Stimulated activated CD8-positive, alpha-beta memory T cell treated with anti-CD3 and anti-CD28 coated beads, Interleukin-4, amount 100 ng/mL, for 48 hours (primary cell): Measurements from ENCODE around the gene FRMD3.

ENCODE experiments used
- DNase-seq: peaks from one replicate; pipeline ENCODE4 v3.0.0-alpha.2; 2020

Gene FRMD3

GRCh38 chr9:83471241-83471640, 67.0 kb downstream of the FRMD3 start:
- DNase-seq, result no peak

DNA sequence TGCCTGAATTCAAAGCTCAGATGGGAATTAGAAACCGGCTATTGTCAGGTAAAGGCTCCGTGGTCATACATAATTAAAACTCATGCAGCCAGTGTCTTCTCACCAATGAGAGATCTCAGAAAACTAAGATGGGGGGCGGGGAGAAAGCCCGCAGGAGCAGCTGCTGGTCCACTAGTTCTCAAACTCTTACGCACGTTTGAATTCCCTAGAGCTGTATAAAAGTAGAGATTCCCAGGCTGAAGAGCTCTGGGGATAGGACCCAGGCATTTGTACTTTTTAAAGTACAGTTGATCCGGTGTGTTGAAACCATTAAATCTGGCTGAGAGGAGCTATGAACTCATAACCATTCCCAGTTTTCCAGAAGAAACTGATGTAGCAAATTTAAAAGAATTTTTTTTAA, 68.5 kb downstream of the FRMD3 start:
- no peak for DNase-seq

GRCh38 chr9:83468821-83469220, 69.4 kb downstream of the FRMD3 start:
- DNase-seq, result no peak

DNA sequence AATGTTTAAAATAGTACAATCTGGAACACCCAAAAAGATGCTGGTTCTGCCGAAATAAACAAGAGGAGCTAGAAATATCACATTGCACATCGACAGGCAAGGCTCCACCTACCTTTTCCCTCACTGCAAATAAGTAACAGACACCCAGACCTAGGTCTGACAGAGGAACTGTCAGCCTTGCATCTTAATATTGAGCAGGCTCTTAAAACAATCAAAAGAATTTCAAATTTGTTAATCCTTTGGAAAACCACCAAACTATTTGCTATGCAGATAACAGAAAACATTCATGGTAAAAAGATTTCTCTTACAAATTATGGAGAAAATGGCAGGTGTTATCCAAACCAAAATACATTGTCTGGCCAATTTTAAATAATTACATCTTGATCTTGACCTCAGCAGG, 71.3 kb downstream of the FRMD3 start:
- DNase-seq, result no peak

DNA sequence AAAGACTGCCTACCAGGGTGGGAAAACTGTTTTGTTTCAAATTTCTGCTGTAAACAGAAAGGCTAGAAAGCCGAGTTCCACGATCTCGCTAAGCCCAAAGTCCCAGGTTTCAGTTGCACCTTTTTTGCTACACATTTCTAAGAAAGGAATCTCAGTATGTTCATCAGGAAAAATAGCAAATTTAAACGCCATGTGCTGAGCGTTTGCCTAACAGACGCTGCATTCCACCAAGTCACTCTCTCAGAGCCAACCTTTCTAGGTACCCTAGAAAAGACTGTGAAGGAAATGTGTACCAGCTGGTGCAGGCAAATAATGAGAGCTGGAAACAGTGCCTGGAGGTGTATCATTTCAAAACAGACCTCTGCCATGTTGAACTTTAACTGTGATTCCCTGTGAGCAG, 71.8 kb downstream of the FRMD3 start:
- no peak for DNase-seq

- no peak for DNase-seq
Measured at GRCh38 chr9:83459830-83460229, 78.4 kb downstream of the FRMD3 start.

GRCh38 chr9:83458530-83458929, 79.7 kb downstream of the FRMD3 start:
- no peak for DNase-seq

DNA sequence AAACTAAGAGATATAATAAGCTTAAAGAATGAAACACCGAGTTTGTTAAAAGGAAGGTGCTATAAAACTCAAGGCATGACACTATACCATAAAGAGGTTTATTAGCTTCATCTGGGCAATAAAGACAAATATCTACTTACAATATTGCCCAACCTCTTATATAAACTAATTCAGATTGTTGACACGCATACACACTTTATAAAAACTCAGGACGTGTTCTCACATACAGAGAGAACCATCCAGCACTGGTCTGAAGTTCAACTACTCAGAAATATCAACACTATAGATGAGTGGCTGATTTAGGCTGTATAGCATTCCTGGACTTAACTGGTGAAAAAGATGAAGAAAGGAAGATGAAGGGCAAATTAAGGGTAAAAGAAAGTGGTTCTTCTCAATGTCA, 81.2 kb downstream of the FRMD3 start:
- no peak for DNase-seq

GRCh38 chr9:83456226-83456625, 82.0 kb downstream of the FRMD3 start:
- DNase-seq, result no peak

DNA sequence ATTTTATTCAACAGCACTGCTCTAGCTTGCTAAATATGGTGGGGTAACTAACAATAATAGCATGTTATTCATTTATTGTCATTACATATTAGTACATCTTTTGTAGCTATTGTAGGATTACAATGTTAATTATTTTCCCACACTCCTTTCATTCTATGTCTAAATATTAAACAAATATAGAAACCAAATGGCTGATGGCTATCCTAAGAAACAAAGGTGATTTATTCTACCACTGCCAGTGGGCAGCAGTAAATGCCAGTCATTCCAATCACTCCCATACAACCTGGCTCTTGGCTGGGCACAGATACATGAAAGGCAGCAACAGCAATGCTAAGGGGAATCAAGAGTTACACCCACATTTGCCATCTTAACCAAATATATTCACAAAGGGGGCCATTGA, 84.1 kb downstream of the FRMD3 start:
- no peak for DNase-seq

DNA sequence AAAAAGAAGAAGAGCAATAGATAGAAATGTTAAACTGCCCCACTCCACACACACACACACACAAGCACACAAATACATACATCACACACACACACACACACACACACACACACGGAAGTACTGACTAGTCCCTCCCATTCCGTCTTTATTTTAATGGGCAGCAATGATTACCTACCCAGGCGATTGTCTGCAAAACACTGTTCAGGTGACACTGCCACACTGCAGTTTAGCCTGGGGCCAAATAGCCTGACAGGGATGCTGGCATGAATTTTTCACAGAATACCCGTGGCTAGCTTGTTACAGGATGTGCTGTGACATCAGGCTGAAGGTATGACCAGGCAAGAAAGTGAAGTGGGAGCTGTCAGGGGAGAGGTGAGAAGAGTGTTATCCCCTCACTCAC, 86.9 kb downstream of the FRMD3 start:
- no peak for DNase-seq

DNA sequence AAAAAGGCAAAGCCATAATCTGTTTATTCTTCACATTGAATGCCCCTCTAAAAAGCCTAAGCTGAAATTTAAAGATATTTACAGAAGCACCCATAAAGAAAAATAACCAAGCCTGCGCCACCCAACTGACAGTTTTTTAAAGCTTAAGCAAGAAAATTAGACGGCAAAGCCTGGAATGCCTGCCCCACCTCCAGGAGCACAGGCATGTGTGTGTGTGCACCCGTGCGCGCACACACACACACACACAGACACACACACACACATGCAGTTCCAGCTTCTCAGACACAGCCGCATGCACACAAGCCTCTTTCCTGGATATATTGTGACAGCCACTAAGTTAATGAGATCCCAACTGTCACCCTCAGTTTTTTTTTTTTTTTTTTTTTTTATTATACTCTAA, 88.2 kb downstream of the FRMD3 start:
- no peak for DNase-seq

DNA sequence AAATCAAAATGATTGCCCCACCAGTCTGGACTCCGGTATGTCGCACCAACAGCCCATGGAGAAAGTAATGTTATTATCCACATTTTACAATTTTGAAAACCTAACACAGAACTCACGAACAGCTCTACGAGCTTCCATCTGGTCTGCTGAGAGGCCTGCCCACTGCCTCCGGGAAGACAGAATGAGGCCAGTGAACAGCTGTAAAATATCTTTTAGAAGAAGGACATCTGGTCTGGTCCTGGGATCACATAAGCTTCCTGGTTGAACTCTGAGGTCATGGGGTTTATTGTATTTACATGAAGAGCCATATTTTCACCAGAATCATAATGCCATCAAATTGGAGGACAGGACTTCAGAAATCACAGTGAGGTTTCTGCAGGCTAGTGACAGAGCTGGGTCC, 89.0 kb downstream of the FRMD3 start:
- no peak for DNase-seq

GRCh38 chr9:83448626-83449025, 89.6 kb downstream of the FRMD3 start:
- DNase-seq, result no peak

DNA sequence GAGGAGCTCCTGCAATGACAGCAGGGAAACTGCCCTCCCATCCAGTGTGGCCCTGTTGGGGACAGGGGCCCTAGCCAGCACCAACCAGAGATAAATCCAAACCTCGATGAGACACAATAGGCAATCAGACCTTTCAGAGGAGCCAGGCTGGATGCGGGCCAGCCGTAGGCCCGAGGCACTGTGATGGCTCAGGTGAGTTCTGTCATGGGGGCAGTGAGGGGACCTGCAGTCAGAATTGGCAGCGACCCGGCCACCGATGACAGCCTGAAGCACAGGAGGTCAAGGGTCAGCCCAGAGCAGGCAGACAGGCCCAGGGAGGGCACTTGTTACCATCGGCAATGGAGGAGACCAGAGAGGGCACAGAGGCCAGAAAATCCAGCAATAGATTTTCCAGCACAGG, 90.8 kb downstream of the FRMD3 start:
- no peak for DNase-seq

GRCh38 chr9:83445703-83446265, 92.4 kb downstream of the FRMD3 start:
- no peak for DNase-seq

DNA sequence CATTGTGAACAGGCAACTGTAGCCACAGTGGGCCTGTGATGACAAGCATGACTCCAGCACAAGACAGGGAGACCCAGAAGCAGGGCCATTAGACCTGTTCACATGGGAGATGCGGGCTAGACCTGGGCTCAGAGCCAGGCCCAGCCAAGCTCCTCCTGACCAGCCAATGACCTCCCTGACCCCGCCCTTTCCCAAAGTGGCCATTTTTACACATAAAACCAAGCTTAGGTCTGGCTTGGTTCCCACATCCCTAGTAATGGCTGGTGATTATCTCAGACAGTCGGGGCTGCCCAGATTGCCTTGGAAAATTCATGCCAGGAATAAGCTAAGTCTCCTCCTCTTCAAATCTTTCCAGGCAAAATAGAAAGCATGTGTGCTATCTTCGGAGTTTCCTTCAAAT, 94.1 kb downstream of the FRMD3 start:
- no peak for DNase-seq

- no peak for DNase-seq
Measured at GRCh38 chr9:83441390-83441789, 96.8 kb downstream of the FRMD3 start.

GRCh38 chr9:83440641-83441040, 97.6 kb downstream of the FRMD3 start:
- DNase-seq, result no peak

- no peak for DNase-seq
Measured at GRCh38 chr9:83435301-83435700, 102.9 kb downstream of the FRMD3 start.

DNA sequence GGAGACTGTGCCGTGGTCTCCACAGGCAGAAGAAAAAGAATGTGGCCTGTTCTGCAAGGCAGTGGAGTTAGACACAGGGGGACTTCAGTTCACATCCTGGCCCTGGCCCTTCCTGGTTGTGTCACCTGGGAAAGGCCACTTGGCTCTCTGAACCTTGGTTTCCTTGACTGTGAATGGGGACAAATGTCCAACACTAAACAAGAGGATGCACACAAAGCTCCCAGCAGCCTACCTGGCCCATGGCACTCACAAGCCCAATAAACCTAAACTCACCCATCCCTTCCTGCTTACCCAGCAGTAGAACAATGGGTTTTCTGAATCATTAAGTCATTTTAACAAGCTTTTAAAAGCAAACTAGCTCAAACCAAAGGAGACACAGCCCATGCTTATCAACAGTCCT, 103.9 kb downstream of the FRMD3 start:
- DNase-seq, result no peak

GRCh38 chr9:83433846-83434245, 104.4 kb downstream of the FRMD3 start:
- DNase-seq, result no peak

- no peak for DNase-seq
Measured at GRCh38 chr9:83432877-83433550, 105.2 kb downstream of the FRMD3 start.

DNA sequence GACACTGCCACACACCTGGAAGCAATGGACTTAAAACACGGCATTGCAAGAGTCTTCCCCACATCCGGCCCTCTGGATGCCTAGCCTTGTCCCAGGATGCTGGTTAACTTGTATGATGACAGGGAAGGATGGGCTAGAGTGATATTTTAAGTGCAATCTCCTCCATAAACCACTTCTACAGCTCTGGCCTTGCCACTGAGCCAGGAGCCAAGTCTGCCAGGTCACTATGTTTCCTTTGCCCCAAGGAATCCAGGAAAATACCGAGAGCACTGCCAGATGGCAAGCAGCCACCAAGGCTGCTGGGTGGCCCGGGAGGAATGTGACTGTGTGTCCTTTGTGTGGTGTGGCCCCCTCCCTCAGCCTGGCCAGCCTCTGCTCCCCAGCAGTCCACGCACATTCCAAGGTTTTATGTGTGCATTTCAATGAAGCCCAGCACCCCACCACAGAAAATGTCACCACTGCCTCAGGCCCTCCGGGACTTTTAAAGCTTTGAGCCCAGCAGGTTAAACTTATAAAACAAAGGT, 106.0 kb downstream of the FRMD3 start:
- DNase-seq, result no peak
